ENCODE results near the gene MCTP2. TPM values are rescaled to one million over a fixed set of nuclear protein-coding genes. Genes with fewer than 3 reads are reported as not detected.

The MCTP2 gene
- total RNA-seq, 5 donors from 2014 or later (not counting 1 experiment from before 2014, with no cell fraction given): 16.0 to 31.3 (median 22.4) TPM

DNA sequence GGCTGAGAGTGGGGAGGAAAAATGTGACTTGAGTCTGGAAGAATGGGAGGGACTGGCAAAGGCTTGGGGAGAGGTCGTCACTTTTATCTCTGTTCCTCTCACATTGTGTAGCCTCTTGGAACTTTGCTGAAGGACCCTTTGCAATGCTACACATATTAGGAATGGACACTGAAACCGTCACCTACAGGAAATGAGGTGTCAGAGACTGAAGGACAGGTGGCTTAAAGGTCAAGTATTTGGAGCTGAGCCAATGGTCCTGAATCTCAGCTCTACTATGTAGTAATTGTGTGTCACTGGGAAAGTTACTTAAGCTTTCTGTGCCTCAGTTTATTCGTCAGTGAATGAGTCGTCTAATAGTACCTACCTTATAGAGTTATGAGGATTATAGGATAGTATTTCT, 14.7 kb downstream of the MCTP2 start:
- WGBS (ENCODE audit: insufficient coverage): no CpG with 5 or more reads among the region's 4 CpGs
- peaks cover 3% of the 10 kb centered on the region for H3K36me3 Mint-ChIP-seq
- no peak for DNase-seq
- Histone ChIP-seq H3K27me3 (replicated peaks in 1 of 2; ENCODE audit: control insufficient read depth in 2 of 2, extremely low read depth in 1 of 2, insufficient read depth in 2 of 2, low read length in 1 of 2) (no peaks in the 10 kb centered on the region), H3K27ac (ENCODE audit: low read length) (no peak overlapping the region), H3K4me3 (ENCODE audit: control insufficient read depth in 1 of 2, extremely low read depth in 1 of 2, low read length in 1 of 2) (no peak overlapping the region), H3K4me1 (ENCODE audit: control insufficient read depth in 1 of 2, extremely low read depth in 1 of 2, insufficient read depth in 2 of 2, low read length in 2 of 2) (no peaks in the 10 kb centered on the region), H3K9me3 (no peaks in the 10 kb centered on the region), H3K36me3 (ENCODE audit: control insufficient read depth in 2 of 2, extremely low read depth in 1 of 2, insufficient read depth in 1 of 2, low read length in 1 of 2) (no peaks in the 10 kb centered on the region)
- H3K27me3 Mint-ChIP-seq: no peaks in the 10 kb centered on the region
- H3K9me3 Mint-ChIP-seq: no peaks in the 10 kb centered on the region
- CTCF ChIA-PET: interaction anchor here in 1 of 2 donors (1.1 kb wide), 1 partner anchor 78 kb away, joined by 3 read pairs; no protein-coding TSS in a partner anchor
- H3K27ac Mint-ChIP-seq: no peak overlapping the region
- no peak for ATAC-seq (replicated peaks in 1 of 4)
- peaks cover 8 to 34% (median 10%) of the 10 kb centered on the region in 3 donors for H3K4me1 Mint-ChIP-seq
- no peak overlapping the region for H3K4me3 Mint-ChIP-seq
- POLR2A ChIA-PET: interaction anchor here in 1 of 2 donors (0.6 kb wide), 1 partner anchor 84 kb away, joined by 3 read pairs; no protein-coding TSS in a partner anchor

DNA sequence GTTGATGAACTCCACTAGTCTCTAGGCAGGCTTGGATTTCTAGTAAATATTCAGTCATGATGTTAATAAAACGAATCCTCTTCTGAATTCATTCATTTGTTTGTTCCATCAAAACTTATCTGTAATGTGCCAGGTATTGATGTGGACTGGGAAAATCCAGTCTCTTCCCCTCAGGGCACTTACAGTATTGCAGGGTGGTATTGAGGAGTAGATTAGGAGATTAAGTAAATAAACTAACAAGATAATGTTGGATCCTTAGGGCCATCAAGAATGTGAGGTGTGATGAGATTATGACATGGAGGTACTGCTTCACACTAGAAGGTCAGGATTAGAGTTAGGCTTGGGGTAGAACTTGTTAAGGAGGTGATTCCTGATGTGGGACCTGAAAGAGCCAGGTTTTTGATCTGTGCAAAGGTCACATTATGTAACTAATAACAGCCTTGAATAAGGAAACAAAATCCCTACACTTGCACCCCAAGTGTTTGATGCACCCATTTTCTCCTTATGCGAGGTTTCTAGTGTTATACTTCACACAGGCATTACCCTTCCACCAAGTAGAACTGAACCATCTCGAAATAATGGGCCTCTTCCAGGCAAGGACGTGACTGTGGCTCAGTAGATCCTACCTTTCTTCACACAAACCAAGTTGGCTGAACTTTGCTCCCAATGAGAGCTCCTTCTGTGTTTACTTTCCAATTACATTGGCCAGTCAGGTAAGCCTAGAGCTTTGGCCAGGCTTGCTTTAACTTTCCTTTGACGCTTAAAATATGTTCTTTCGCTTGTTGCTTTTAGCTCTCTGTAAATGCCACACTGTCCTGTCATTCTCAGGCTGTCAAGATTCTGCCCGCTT, 16.7 kb downstream of the MCTP2 start:
- WGBS (ENCODE audit: insufficient coverage): 83% methylated on average over 3 of the region's 7 CpGs
- CTCF ChIA-PET: interaction anchor here in 1 of 2 donors (0.9 kb wide), 1 partner anchor 14 kb away, joined by 4 read pairs; no protein-coding TSS in a partner anchor

DNA sequence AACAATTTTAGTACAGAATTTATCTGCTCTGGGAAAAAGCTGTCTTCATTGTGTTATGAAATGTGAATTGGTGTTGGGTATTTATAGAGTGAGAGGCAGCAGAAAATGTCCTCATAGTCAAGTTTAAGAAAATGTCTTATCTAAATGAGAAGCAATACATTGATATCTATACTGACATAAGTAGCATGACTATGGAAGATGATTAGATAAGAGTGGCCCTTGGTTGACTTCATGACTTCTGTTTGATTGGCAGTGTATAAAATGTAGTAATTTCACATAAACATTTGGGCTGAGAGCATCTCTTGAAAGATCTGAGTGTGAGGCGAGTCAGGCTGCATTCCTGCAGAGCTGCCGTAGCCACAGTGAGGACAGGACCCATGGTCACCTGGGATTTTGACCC, 19.4 kb downstream of the MCTP2 start:
- no peak overlapping the region for H3K27ac ChIP-seq (ENCODE audit: low read length)
- DNase-seq (no peak), ATAC-seq (replicated peaks in 1 of 4) (no peak)
- peaks cover 0 to 6% of the 10 kb centered on the region in 2 experiments for H3K4me1 ChIP-seq (ENCODE audit: control insufficient read depth in 1 of 2, extremely low read depth in 1 of 2, insufficient read depth in 2 of 2, low read length in 2 of 2)
- no peak overlapping the region for H3K4me3 Mint-ChIP-seq
- WGBS (ENCODE audit: insufficient coverage): 93% methylated on average over 2 of the region's 2 CpGs
- H3K4me3 ChIP-seq (ENCODE audit: control insufficient read depth in 1 of 2, extremely low read depth in 1 of 2, low read length in 1 of 2): no peak overlapping the region
- no peaks in the 10 kb centered on the region for H3K27me3 Mint-ChIP-seq
- H3K9me3 ChIP-seq: no peaks in the 10 kb centered on the region
- ChIA-PET POLR2A (no interaction called here), CTCF (no interaction called here)
- H3K27me3 ChIP-seq (replicated peaks in 1 of 2; ENCODE audit: control insufficient read depth in 2 of 2, extremely low read depth in 1 of 2, insufficient read depth in 2 of 2, low read length in 1 of 2): no peaks in the 10 kb centered on the region
- H3K9me3 Mint-ChIP-seq: no peaks in the 10 kb centered on the region
- H3K27ac Mint-ChIP-seq: no peak overlapping the region
- H3K36me3 Mint-ChIP-seq: peaks cover 10% of the 10 kb centered on the region
- peaks cover 25 to 53% (median 29%) of the 10 kb centered on the region in 3 donors for H3K4me1 Mint-ChIP-seq
- H3K36me3 ChIP-seq (ENCODE audit: control insufficient read depth in 2 of 2, extremely low read depth in 1 of 2, insufficient read depth in 1 of 2, low read length in 1 of 2): no peaks in the 10 kb centered on the region

More for the DNA sequence above, 16.7 kb downstream of the MCTP2 start:
- no peaks in the 10 kb centered on the region for H3K9me3 Mint-ChIP-seq
- H3K4me1 Mint-ChIP-seq: peaks cover 13 to 34% (median 14%) of the 10 kb centered on the region in 3 donors
- H3K4me3 ChIP-seq (ENCODE audit: control insufficient read depth in 1 of 2, extremely low read depth in 1 of 2, low read length in 1 of 2): no peak overlapping the region
- H3K27me3 ChIP-seq (replicated peaks in 1 of 2; ENCODE audit: control insufficient read depth in 2 of 2, extremely low read depth in 1 of 2, insufficient read depth in 2 of 2, low read length in 1 of 2): no peaks in the 10 kb centered on the region
- H3K9me3 ChIP-seq: no peaks in the 10 kb centered on the region
- H3K27ac ChIP-seq (ENCODE audit: low read length): no peak overlapping the region
- no peak overlapping the region for H3K27ac Mint-ChIP-seq
- peaks cover 0 to 3% of the 10 kb centered on the region in 2 experiments for H3K4me1 ChIP-seq (ENCODE audit: control insufficient read depth in 1 of 2, extremely low read depth in 1 of 2, insufficient read depth in 2 of 2, low read length in 2 of 2)
- no peaks in the 10 kb centered on the region for H3K36me3 ChIP-seq (ENCODE audit: control insufficient read depth in 2 of 2, extremely low read depth in 1 of 2, insufficient read depth in 1 of 2, low read length in 1 of 2)
- H3K36me3 Mint-ChIP-seq: peaks cover 10% of the 10 kb centered on the region
- POLR2A ChIA-PET: no interaction called here
- no peak overlapping the region for H3K4me3 Mint-ChIP-seq
- ATAC-seq (replicated peaks in 1 of 4) (no peak), DNase-seq (no peak)
- no peaks in the 10 kb centered on the region for H3K27me3 Mint-ChIP-seq

DNA sequence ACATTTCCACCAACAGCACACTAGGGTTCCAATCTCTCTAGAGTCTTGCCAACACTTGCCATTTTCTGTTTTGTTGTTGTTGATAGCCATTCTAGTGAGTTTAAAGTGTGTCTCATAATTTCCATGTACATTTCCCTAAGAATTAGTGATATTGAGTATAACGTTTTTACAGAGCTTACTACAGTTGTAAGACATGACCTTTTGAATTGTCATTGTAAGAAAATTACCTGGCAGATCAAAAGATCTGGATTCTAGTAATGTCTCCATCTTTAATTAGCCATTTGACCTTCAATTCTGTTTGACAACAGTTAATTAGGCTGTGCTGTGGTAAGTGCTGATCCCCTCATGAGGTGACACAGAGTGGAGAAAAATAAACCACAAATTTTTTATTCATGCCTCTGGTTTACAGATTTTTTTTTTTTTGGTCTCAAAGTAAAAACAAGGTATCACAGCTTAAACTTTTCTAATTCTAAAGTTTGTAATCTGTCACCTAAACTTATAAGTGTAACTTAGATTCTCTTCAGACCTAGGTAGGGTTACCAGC, 20.9 kb downstream of the MCTP2 start:
- Mint-ChIP-seq H3K36me3 (peaks cover 10% of the 10 kb centered on the region), H3K9me3 (no peaks in the 10 kb centered on the region), H3K4me3 (no peak overlapping the region), H3K27me3 (no peaks in the 10 kb centered on the region), H3K4me1 (peaks cover 25 to 56% (median 31%) of the 10 kb centered on the region in 3 donors), H3K27ac (no peak overlapping the region)
- DNase-seq: no peak
- WGBS (ENCODE audit: insufficient coverage): no CpG with 5 or more reads among the region's 1 CpG
- ChIA-PET POLR2A (interaction anchor here in 1 of 2 donors (0.6 kb wide), 1 partner anchor 15 kb away, joined by 3 read pairs; no protein-coding TSS in a partner anchor), CTCF (no interaction called here)
- no peaks in the 10 kb centered on the region for H3K27me3 ChIP-seq (replicated peaks in 1 of 2; ENCODE audit: control insufficient read depth in 2 of 2, extremely low read depth in 1 of 2, insufficient read depth in 2 of 2, low read length in 1 of 2)
- H3K4me3 ChIP-seq (ENCODE audit: control insufficient read depth in 1 of 2, extremely low read depth in 1 of 2, low read length in 1 of 2): no peak overlapping the region
- H3K27ac ChIP-seq (ENCODE audit: low read length): no peak overlapping the region
- no peaks in the 10 kb centered on the region for H3K9me3 ChIP-seq
- H3K36me3 ChIP-seq (ENCODE audit: control insufficient read depth in 2 of 2, extremely low read depth in 1 of 2, insufficient read depth in 1 of 2, low read length in 1 of 2): no peaks in the 10 kb centered on the region
- peaks cover 0 to 6% of the 10 kb centered on the region in 2 experiments for H3K4me1 ChIP-seq (ENCODE audit: control insufficient read depth in 1 of 2, extremely low read depth in 1 of 2, insufficient read depth in 2 of 2, low read length in 2 of 2)
- ATAC-seq (replicated peaks in 1 of 4): no peak

DNA sequence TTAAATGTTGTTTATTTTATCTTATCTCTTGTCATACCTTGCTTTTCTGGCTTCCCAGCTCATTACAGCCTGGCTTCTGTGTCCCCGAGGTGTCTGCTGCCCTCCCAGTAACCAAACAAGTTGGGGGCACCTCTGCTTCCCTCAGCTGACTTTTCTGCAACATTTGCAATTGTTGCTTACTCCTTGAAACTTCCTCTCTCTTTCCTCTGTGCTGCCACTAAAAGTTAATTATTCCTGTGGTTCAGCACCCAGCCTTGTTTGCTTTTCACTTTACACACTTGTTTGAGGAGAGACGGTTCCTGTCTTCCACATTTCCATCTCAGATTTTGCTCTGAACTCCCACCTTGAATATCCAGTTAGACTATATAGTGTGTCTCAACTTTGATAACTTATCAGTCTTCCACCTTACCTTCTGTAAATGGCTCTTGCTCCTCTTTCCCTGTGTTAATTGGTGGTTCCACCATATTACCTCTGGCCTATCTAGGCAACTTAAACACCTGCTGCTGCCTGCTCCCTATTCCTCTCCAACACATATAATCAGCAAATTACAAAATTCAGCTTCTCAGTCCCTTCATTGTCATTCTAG, 21.6 kb downstream of the MCTP2 start:
- no peaks in the 10 kb centered on the region for H3K36me3 ChIP-seq (ENCODE audit: control insufficient read depth in 2 of 2, extremely low read depth in 1 of 2, insufficient read depth in 1 of 2, low read length in 1 of 2)
- no peaks in the 10 kb centered on the region for H3K9me3 Mint-ChIP-seq
- H3K27ac Mint-ChIP-seq: no peak overlapping the region
- ChIA-PET POLR2A (no interaction called here), CTCF (interaction anchor here in 1 of 2 donors (0.5 kb wide), 1 partner anchor 73 kb away, joined by 3 read pairs; no protein-coding TSS in a partner anchor)
- WGBS (ENCODE audit: insufficient coverage): 67% methylated on average over 1 of the region's 2 CpGs
- H3K4me3 Mint-ChIP-seq: no peak overlapping the region
- peaks cover 23 to 53% (median 28%) of the 10 kb centered on the region in 3 donors for H3K4me1 Mint-ChIP-seq
- H3K27me3 ChIP-seq (replicated peaks in 1 of 2; ENCODE audit: control insufficient read depth in 2 of 2, extremely low read depth in 1 of 2, insufficient read depth in 2 of 2, low read length in 1 of 2): no peaks in the 10 kb centered on the region
- peaks cover 10% of the 10 kb centered on the region for H3K36me3 Mint-ChIP-seq
- H3K27me3 Mint-ChIP-seq: no peaks in the 10 kb centered on the region
- no peak overlapping the region for H3K27ac ChIP-seq (ENCODE audit: low read length)
- no peaks in the 10 kb centered on the region for H3K9me3 ChIP-seq
- DNase-seq: no peak
- no peak overlapping the region for H3K4me3 ChIP-seq (ENCODE audit: control insufficient read depth in 1 of 2, extremely low read depth in 1 of 2, low read length in 1 of 2)
- H3K4me1 ChIP-seq (ENCODE audit: control insufficient read depth in 1 of 2, extremely low read depth in 1 of 2, insufficient read depth in 2 of 2, low read length in 2 of 2): peaks cover 0 to 6% of the 10 kb centered on the region in 2 experiments
- no peak for ATAC-seq (replicated peaks in 1 of 4)

DNA sequence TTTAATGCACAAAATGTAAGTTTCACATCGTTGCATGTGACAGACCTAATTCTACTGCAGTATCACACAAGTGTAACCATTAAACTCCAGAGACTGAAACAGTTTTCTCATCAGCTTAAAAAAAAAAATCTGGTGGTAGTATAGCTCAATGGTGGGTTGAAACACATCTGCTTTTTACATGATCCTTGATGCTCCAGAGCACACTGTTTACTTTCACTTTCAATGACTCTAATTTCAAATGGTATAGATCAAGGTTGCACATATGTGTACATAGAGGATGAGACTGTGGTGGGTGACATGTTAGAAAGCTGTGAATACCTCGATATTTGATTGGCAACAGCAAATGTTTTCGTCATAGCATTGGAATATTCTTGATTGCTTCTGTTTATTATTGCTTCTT, 22.4 kb downstream of the MCTP2 start:
- no peak overlapping the region for H3K27ac ChIP-seq (ENCODE audit: low read length)
- ATAC-seq (replicated peaks in 1 of 4) (peak in 1 of 4 experiments; percentile 36), DNase-seq (no peak)
- CTCF ChIA-PET: interaction anchor here in 1 of 2 donors (0.5 kb wide), 1 partner anchor 73 kb away, joined by 3 read pairs; no protein-coding TSS in a partner anchor
- POLR2A ChIA-PET: no interaction called here
- WGBS (ENCODE audit: insufficient coverage): no CpG with 5 or more reads among the region's 3 CpGs
- H3K27me3 Mint-ChIP-seq: no peaks in the 10 kb centered on the region
- H3K4me1 Mint-ChIP-seq: peaks cover 26 to 57% (median 34%) of the 10 kb centered on the region in 3 donors
- no peak overlapping the region for H3K4me3 Mint-ChIP-seq
- H3K4me3 ChIP-seq (ENCODE audit: control insufficient read depth in 1 of 2, extremely low read depth in 1 of 2, low read length in 1 of 2): no peak overlapping the region
- H3K27me3 ChIP-seq (replicated peaks in 1 of 2; ENCODE audit: control insufficient read depth in 2 of 2, extremely low read depth in 1 of 2, insufficient read depth in 2 of 2, low read length in 1 of 2): no peaks in the 10 kb centered on the region
- peaks cover 10% of the 10 kb centered on the region for H3K36me3 Mint-ChIP-seq
- H3K9me3 Mint-ChIP-seq: no peaks in the 10 kb centered on the region
- H3K36me3 ChIP-seq (ENCODE audit: control insufficient read depth in 2 of 2, extremely low read depth in 1 of 2, insufficient read depth in 1 of 2, low read length in 1 of 2): no peaks in the 10 kb centered on the region
- peaks cover 0 to 6% of the 10 kb centered on the region in 2 experiments for H3K4me1 ChIP-seq (ENCODE audit: control insufficient read depth in 1 of 2, extremely low read depth in 1 of 2, insufficient read depth in 2 of 2, low read length in 2 of 2)
- H3K9me3 ChIP-seq: no peaks in the 10 kb centered on the region
- H3K27ac Mint-ChIP-seq: no peak overlapping the region
